ENCODE measurements around the gene PPM1H. TPM values are rescaled to one million over a fixed set of nuclear protein-coding genes. Genes with fewer than 3 reads are reported as not detected.

The PPM1H gene
- total RNA-seq, 1 experiment from 2014 or later, result 1.1 TPM

GRCh38 chr12:62713723-62714122 is 221.2 kb downstream of the PPM1H start:
- DNase-seq (ENCODE audit: low read depth), result no peak

- no peak for DNase-seq (ENCODE audit: low read depth)
Measured at GRCh38 chr12:62712681-62713573, 222.0 kb downstream of the PPM1H start.

DNA sequence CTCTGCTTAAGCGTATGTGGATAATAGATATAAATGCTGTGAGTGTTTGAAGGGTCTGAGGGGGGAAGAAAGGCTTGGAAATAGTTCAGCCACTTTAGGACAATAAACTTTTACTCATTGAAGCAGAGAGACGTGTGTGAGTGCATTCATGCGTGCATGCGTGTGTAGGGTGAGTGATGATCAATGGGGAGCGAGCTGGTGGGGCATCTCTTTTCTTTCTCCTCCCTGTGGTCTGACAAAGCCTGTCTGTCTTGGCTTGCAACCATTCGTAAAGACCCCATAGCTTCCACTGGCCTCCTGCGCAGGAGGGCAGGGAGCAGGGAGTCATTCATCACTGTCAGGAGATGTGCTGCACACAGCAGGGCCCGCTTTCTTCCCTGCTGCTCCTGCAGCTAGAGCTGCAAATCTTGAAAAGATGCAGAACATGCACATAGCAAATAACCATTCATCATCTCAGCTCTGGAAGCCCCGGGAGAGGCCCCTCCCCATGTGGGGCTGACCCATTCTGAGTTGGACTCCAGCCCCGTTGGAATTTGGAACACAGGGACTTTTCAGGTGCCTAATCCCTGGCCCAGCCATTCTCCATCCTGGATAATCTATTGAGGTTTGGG is 223.2 kb downstream of the PPM1H start:
- DNase-seq (ENCODE audit: low read depth), result no peak

GRCh38 chr12:62709311-62709710 is 225.6 kb downstream of the PPM1H start:
- DNase-seq (ENCODE audit: low read depth), result no peak

DNA sequence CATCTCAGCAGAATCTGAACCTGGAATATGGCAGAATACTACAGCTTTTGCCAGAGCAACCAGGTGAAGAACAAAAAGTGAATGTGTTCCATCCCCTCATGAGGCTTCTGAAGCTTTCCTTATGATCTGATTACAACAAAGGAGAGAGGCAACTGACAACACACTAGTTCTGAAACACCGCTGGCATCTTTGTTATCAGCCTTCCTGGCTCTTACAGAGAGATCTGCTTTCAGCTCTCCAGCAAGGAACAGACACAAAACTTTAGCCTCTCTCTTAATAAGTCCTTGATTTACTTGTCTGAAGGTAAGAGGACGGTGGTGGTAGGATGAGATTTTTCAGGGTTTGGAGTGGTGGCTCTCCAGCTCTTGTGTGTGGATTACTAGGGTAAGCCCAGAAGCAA is 227.0 kb downstream of the PPM1H start:
- no peak for DNase-seq (ENCODE audit: low read depth)

DNA sequence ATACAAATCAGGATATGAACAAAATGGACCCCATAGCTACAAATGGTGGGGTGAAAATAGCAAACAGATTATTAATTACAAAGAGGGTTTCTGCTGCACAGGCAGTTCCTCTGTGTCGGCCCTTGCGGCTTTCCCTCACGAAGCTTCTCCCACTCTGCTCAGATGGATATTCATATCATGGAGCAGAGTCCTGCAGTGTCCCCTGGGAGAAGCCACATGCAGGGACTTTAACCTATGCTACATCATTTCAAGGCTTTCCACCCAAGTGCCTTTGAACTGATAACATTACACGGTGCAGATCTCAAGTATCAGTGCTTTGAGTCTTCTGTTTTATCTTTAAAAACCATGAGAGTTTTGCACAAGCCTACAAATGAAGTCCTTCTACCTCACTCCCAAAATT is 229.1 kb downstream of the PPM1H start:
- no peak for DNase-seq (ENCODE audit: low read depth)

GRCh38 chr12:62703011-62703380 is 232.0 kb downstream of the PPM1H start:
- DNase-seq (ENCODE audit: low read depth), result peak; percentile 88

- no peak for DNase-seq (ENCODE audit: low read depth)
Measured at GRCh38 chr12:62701492-62701891, 233.5 kb downstream of the PPM1H start.

DNA sequence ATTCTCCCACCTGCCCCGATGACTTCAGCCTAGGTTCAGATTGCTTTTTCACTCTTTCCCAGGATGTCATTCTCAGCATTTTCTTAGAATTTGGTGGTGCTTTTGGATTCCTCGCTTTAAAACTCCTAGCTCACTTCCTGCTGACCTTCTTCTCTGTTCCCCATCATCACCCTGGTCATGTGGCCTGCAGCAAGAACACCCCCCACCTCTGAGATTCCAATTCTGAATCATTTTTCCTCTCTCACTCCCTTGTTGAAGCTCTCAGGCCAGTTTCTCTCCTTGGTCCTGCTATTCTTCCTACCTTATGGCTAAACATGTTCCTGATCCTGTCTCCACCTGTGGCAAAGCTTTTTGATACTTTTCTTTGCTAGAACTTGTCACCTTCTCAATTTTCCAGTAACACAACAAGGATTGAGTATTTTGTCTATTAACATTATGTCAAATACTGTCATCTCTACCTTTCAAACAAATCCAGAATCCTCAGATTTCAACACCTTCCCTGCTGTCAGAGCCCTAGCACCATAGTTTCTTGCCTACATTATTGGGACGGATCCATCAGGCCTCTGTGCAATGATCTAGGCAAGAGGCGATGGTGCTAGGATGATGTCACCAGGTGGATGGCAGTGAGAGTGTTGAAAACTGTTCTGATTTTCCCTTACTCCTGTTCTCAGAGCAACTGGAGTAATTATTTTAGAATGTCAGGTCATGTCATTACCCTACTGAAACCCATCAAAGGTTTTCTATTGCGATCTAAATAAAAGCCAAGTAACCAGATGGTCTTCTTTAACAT is 234.7 kb downstream of the PPM1H start:
- DNase-seq (ENCODE audit: low read depth), result no peak

GRCh38 chr12:62698701-62699101 is 236.2 kb downstream of the PPM1H start:
- peak; percentile 82 for DNase-seq (ENCODE audit: low read depth)

- no peak for DNase-seq (ENCODE audit: low read depth)
Measured at GRCh38 chr12:62697893-62698292, 237.1 kb downstream of the PPM1H start.

DNA sequence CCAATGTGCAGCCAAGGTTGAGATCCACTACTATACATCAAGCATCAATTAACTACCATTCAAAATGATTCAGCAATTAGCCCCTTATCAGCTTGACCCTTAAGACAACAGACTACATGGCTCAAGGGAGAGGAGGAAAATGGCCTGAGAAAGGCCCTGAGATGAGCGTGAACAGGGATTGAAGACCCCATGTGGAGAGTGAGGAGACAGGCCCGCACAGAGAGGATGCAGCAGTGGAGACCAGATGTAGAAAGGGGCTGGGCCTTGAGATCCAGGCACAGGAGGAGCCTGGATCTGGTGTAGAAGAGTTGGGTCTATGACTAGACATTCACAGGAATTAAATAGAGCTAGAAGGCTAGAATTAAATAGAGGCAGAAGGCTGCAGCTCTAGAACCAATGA is 239.3 kb downstream of the PPM1H start:
- no peak for DNase-seq (ENCODE audit: low read depth)

DNA sequence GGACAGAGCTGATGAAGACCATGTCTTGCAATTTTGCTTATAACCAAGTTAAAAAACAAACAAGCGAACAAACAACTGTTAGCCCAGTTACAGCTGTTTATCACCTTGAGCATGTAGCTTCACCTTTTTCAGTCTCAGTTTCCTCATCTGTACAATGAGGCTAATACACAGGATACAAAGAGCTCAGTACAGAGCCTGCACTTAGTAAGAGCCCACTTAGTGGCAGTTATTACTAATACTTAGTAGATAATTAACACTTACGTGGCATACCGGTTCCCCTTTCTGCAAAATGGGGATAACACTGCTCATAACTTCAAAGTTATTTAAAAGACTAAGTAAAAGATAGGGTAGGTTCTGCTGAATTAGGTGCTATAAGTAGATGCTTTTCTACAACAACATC is 240.3 kb downstream of the PPM1H start:
- DNase-seq (ENCODE audit: low read depth), result no peak

- DNase-seq (ENCODE audit: low read depth), result no peak
Measured at GRCh38 chr12:62694116-62694515, 240.8 kb downstream of the PPM1H start.

GRCh38 chr12:62693376-62694050 is 241.4 kb downstream of the PPM1H start:
- no peak for DNase-seq (ENCODE audit: low read depth)

DNA sequence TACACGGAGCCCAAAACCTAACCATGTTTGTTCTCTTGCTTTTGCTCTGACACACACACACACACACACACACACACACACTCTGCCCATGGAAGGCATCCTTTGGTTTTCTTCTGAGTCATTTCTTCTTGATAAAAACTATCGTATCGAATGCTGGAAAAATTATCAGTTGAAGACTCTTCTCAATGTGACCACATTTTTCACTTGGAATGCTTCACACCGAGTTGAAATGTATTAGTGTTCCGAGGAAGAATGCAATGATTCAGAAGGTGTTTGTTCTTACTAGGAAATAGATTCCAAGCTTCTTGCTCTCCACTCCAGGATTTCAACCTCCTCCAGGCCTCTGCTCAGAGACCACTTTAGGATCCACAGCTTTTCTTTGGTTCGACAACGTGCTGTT is 242.1 kb downstream of the PPM1H start:
- peak; percentile 57 for DNase-seq (ENCODE audit: low read depth)

DNA sequence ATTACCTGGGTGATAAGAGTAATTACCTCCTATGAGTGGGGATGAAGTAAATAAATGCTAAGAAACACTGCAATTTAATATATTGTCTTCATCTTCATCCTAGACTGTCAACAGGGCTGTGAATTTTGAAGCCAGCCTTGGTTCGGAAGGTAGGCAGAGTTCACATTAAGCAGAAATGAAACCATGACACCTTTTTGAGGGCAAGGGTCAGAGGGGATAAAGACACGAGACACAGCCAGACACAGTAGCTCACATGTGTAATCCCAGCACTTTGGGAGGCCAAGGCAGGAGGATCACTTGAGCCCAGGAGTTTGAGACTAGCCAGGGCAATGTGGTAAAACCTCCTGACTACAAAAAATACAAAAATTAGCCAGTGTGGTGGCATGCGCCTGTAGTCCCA is 243.6 kb downstream of the PPM1H start:
- no peak for DNase-seq (ENCODE audit: low read depth)

- no peak for DNase-seq (ENCODE audit: low read depth)
Measured at GRCh38 chr12:62689042-62689839, 245.7 kb downstream of the PPM1H start.

DNA sequence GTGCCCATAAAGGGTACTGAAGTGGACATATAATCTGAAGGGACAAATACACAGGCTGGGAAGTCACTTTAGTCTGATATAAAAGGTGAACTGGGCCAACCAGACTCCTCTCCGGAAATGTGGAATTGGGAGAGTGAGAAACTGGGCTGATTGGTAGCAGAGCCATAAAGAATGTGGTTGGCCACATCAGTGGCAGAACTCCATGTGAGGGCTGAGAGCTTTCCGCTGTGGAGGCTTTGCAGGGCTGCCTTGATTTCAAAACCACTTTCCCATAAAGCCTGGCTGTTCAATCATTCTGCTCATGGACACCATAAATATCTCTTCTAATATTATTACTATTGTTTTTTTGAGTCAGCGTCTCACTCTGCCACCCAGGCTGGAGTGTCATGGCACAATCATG is 248.0 kb downstream of the PPM1H start:
- DNase-seq (ENCODE audit: low read depth), result peak; percentile 39

GRCh38 chr12:62684570-62685295 is 250.2 kb downstream of the PPM1H start:
- DNase-seq (ENCODE audit: low read depth), result peak; percentile 69

Measured in RPMI7951 (cell line).